ENCODE results near the gene MORN3. TPM values are rescaled to one million over a fixed set of nuclear protein-coding genes. Genes with fewer than 3 reads are reported as not detected.
A peak's percentile ranks its signal among the peaks of the same experiment; 100 is the strongest.

MORN3 gene
- total RNA-seq, 1 donor from 2014 or later, result 0.69 TPM

GRCh38 chr12:121602766-121603165 lies 66.7 kb downstream of the MORN3 start:
- no peak for DNase-seq (ENCODE audit: low spot score)

- DNase-seq (ENCODE audit: low spot score), result peak; percentile 51
These were observed 68.6 kb downstream of the MORN3 start for GRCh38 chr12:121600702-121601336.

Other genes starting within 250 kb of the MORN3 start
- gene KDM2B, start 88.6 kb downstream of the MORN3 start, total RNA-seq, result 26.9 TPM
- 28.9 TPM for gene ORAI1, start 43.1 kb downstream of the MORN3 start, total RNA-seq
- gene TMEM120B, start 43.1 kb upstream of the MORN3 start, total RNA-seq, result 11.6 TPM
- gene RHOF, start 124.0 kb upstream of the MORN3 start, total RNA-seq, result 30.8 TPM
- gene SETD1B, start 134.4 kb upstream of the MORN3 start, total RNA-seq, result 35.5 TPM
- gene HPD, start 189.2 kb upstream of the MORN3 start, total RNA-seq, result 2.8 TPM
- gene PSMD9, start 219.1 kb upstream of the MORN3 start, total RNA-seq, result 48.8 TPM
- gene CFAP251, start 248.9 kb upstream of the MORN3 start, total RNA-seq, result 7.0 TPM

All from mucosa of gallbladder (tissue), 1 donor.